Esophagus (tissue), 2 donors: ENCODE measurements around the gene BRD9. TPM values are rescaled to one million over a fixed set of nuclear protein-coding genes. Genes with fewer than 3 reads are reported as not detected.
"Not testable (repeated sequence)": the region's sequence is repeated elsewhere in the genome, so short reads cannot be mapped to it uniquely, and the experiment has no call there.

Source experiments
- H3K27ac ChIP-seq, 2 donors: one replicate each; pipeline ENCODE4 v1.5.1; 2013; ENCODE audit warnings: low read depth in 2 of 2, mild to moderate bottlenecking in 2 of 2, inconsistent platforms in 1 of 2, low read length in 1 of 2, moderate library complexity in 1 of 2
- H3K27me3 ChIP-seq, 2 donors: one replicate each; pipeline ENCODE4 v1.6.1; 2013; ENCODE audit warnings: low read length in 2 of 2, control low read depth in 1 of 2, mild to moderate bottlenecking in 1 of 2; ENCODE audit not compliant: insufficient read depth in 2 of 2, control insufficient read depth in 1 of 2
- H3K36me3 ChIP-seq, 2 donors: one replicate each; pipeline ENCODE4 v1.6.1; 2013; ENCODE audit warnings: low read length in 1 of 2; ENCODE audit not compliant: control insufficient read depth in 2 of 2, insufficient read depth in 2 of 2
- H3K4me1 ChIP-seq, 2 donors: one replicate each; pipeline ENCODE4 v1.6.1; 2013; ENCODE audit warnings: low read length in 1 of 2; ENCODE audit not compliant: control insufficient read depth in 2 of 2, insufficient read depth in 2 of 2
- H3K4me3 ChIP-seq, 2 donors: one replicate each; pipeline ENCODE4 v1.5.1; 2013; ENCODE audit warnings: low read length in 2 of 2, mild to moderate bottlenecking in 2 of 2, low read depth in 1 of 2, moderate library complexity in 1 of 2
- H3K9me3 ChIP-seq, 2 donors: one replicate each; pipeline ENCODE4 v1.6.1; 2013; ENCODE audit warnings: mild to moderate bottlenecking in 2 of 2, low read depth in 1 of 2, low read length in 1 of 2, moderate library complexity in 1 of 2; ENCODE audit not compliant: control insufficient read depth in 2 of 2, insufficient read depth in 1 of 2
- WGBS, 2 donors: extraction: QIAGEN DNeasy Blood & Tissue Kit; methylation state at CpG; one replicate each; pipeline ENCODE4 v1.1.7; 2013; 5-methylcytosine and 5-hydroxymethylcytosine counted together
- polyA plus RNA-seq, 2 donors: library from polyadenylated mRNA; stranded (reverse); fragments of 200-250 nt; gene quantifications; one replicate each; pipeline ENCODE4 v1.2.3, GENCODE V29; 2013
- donor health status: healthy with polysubstance abuse.
- donor health status: Bipolar disorder and iron deficiency.

Gene BRD9
- polyA plus RNA-seq, 2 donors = 18.4 to 20.6 TPM

DNA sequence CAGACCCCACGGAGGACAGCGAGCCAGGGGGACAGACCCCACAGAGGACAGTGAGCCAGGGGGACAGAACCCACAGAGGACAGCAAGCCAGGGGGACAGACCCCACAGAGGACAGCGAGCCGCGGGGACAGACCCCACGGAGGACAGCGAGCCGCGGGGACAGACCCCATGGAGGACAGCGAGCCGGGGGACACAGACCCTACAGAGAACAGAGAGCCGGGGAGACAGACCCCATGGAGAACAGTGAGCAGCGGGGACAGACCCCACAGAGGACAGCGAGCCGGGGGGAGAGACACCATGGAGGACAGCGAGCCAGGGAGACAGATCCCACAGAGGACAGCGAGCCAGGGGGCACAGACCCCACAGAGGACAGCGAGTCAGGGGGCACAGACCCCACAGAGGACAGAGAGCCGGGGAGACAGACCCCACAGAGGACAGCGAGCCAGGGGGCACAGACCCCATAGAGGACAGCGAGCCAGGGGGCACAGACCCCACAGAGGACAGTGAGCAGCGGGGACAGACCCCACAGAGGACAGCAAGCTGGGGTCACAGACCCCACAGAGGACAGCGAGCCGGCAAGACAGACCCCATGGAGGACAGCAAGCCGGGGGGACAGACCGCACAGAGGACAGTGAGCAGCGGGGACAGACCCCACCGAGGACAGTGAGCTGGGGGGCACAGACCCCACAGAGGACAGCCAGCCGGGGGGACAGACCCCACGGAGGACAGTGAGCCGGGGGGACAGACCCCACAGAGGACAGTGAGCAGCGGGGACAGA lies 37.4 kb downstream of the BRD9 start:
- WGBS, 2 donors = 86% methylated on average over 32 of the region's 32 CpGs
- H3K9me3 ChIP-seq = no peaks in the 10 kb centered on the region
- no peaks in the 10 kb centered on the region for H3K27me3 ChIP-seq
- no peak overlapping the region for H3K27ac ChIP-seq
- peaks cover 0 to under 1% of the 10 kb centered on the region in 2 donors for H3K4me1 ChIP-seq
- H3K36me3 ChIP-seq = peaks cover 0 to 4% of the 10 kb centered on the region in 2 donors
- H3K4me3 ChIP-seq = no peak overlapping the region

DNA sequence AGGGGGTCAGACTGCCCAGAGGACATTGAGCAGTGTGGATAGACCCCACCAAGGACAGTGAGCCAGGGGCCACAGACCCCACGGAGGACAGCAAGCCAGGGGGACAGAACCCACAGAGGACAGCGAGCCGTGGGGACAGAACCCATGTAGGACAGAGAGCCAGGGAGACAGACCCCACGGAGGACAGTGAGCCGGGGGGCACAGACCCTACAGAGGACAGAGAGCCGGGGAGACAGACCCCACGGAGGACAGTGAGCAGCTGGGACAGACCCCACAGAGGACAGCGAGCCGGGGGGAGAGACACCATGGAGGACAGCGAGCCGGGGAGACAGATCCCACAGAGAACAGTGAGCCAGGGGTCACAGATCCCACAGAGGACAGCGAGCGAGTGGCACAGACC lies 38.4 kb downstream of the BRD9 start:
- Histone ChIP-seq H3K9me3 (no peaks in the 10 kb centered on the region), H3K36me3 (peaks cover 0 to 4% of the 10 kb centered on the region in 2 donors), H3K27ac (no peak overlapping the region), H3K4me1 (peaks cover 0 to 8% of the 10 kb centered on the region in 2 donors), H3K4me3 (no peak overlapping the region), H3K27me3 (no peaks in the 10 kb centered on the region)
- WGBS, 2 donors = 74 to 75% methylated on average over 12 to 13 of the region's 13 CpGs

DNA sequence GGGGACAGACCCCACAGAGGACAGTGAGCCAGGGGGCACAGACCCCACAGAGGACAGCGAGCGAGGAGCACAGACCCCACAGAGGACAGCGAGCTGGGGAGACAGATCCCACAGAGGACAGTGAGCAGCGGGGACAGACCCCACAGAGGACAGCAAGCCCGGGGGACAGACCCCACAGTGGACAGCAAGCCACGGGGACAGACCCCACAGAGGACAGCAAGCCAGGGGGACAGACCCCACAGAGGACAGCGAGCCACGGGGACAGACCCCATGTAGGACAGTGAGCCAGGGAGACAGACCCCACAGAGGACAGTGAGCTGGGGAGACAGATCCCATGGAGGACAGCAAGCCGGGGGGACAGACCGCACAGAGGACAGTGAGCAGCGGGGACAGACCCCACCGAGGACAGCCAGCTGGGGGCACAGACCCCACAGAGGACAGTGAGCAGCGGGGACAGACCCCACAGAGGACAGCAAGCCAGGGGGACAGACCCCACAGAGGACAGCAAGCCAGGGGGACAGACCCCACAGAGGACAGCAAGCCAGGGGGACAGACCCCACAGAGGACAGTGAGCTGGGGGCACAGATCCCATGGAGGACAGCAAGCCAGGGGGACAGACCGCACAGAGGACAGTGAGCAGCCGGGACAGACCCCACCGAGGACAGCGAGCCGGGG lies 39.0 kb downstream of the BRD9 start:
- WGBS, 2 donors = 81 to 83% methylated on average over 18 of the region's 18 CpGs
- not testable (repeated sequence) for H3K4me3 ChIP-seq, H3K36me3 ChIP-seq, H3K27me3 ChIP-seq, H3K27ac ChIP-seq, H3K9me3 ChIP-seq
- peaks cover 0 to 13% of the 10 kb centered on the region in 2 donors for H3K4me1 ChIP-seq

DNA sequence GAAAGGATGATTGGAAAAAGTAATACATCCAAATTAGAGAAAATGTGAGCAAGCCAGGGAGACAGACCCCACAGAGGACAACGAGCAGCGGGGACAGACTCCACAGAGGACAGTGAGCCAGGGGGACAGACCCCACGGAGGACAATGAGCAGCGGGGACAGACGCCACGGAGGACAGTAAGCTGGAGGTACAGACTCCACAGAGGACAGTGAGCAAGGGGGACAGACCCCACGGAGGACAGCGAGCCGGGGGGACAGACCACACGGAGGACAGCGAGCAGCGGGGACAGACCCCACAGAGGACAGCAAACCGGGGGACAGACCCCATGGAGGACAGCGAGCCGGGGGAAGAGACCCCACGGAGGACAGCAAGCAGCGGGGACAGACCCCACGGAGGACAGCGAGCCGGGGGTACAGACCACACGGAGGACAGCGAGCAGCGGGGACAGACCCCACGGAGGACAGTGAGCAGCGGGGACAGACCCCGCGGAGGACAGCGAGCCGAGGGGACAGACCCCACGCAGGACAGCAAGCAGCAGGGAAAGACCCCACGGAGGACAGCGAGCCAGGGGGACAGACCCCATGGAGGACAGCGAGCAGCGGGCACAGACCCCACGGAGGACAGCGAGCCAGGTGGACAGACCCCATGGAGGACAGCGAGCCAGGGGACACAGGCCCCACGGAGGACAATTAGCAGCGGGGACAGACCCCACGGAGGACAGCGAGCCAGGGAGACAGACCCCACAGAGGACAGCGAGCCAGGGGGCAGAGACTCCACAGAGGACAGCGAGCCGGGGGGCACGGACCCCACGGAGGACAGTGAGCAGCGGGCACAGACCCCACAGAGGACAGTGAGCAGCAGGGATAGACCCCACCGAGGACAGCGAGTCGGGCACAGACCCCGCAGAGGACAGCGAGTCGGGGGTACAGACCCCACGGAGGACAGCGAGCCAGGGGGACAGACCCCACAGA lies 39.9 kb downstream of the BRD9 start:
- H3K9me3 ChIP-seq = peaks cover 0 to 2% of the 10 kb centered on the region in 2 donors
- no peak overlapping the region for H3K4me3 ChIP-seq
- H3K27me3 ChIP-seq = no peaks in the 10 kb centered on the region
- peaks cover 0 to 13% of the 10 kb centered on the region in 2 donors for H3K4me1 ChIP-seq
- no peaks in the 10 kb centered on the region for H3K36me3 ChIP-seq
- no peak overlapping the region for H3K27ac ChIP-seq
- WGBS, 2 donors = 88 to 91% methylated on average over 55 of the region's 55 CpGs

DNA sequence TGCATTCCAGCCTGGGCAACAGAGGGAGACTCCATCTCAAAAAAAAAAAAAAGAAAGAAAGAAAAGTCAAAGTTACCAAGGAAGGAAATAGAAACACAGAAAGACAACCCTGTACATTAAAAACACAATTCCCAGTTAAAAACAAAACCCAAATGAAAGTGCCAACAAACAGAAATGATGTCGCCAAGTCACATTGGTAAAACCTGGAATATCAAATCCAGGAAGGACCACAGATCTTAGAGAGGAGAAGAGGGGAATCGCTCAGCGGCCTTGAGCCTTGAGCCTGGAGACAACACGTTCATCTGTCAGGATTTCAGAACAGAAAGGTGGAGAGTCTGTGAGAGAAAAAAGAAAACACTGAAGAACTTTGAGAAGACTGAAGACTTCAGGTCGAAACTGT lies 40.6 kb downstream of the BRD9 start:
- peaks cover 0 to 2% of the 10 kb centered on the region in 2 donors for H3K9me3 ChIP-seq
- H3K4me3 ChIP-seq = no peak overlapping the region
- H3K27ac ChIP-seq = no peak overlapping the region
- H3K36me3 ChIP-seq = no peaks in the 10 kb centered on the region
- peaks cover 0 to 13% of the 10 kb centered on the region in 2 donors for H3K4me1 ChIP-seq
- H3K27me3 ChIP-seq = no peaks in the 10 kb centered on the region
- 41 to 51% methylated on average over 5 of the region's 5 CpGs for WGBS, 2 donors

DNA sequence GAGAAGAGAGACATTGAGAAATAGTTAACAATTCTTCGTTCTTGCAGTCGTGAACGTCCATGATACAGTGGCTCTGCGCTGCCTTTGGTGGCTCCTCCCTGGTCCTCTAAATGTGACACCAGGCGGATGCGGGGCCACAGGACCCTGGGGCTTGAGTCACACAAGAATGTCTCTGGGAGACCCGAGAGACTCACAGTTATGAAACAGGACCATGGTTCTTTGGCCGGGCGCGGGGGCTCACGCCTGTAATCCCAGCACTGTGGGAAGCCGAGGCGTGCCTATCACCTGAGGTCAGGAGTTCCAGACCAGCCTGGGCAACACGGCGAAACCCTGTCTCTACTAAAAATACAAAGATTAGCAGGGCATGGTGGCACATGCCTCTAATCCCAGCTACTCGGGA lies 41.0 kb downstream of the BRD9 start:
- H3K27me3 ChIP-seq = no peaks in the 10 kb centered on the region
- peaks cover 0 to 13% of the 10 kb centered on the region in 2 donors for H3K4me1 ChIP-seq
- WGBS, 2 donors = 57 to 60% methylated on average over 16 of the region's 16 CpGs
- H3K36me3 ChIP-seq = no peaks in the 10 kb centered on the region
- no peak overlapping the region for H3K4me3 ChIP-seq
- no peak overlapping the region for H3K27ac ChIP-seq
- peaks cover 0 to 2% of the 10 kb centered on the region in 2 donors for H3K9me3 ChIP-seq

DNA sequence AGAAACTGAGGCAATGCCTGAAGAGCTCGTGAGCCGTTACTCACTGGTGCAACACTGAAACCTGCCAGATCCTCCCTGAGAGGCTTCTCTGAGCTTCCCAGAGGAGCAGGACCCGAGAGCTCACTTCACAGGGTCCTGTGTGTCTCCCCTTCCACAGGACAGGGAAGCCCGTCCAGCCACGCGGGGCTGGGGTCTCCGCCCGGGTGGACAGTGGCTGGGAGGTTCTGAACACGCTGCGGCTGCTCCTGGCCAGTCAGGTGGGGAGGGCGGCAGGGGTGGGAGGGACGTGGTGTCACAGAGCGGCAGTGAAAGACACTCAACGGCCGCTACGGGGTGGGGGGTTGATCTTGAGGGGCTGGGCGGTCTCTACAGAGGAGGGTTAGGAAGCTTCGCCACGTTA lies 41.5 kb downstream of the BRD9 start:
- Histone ChIP-seq H3K4me1 (peaks cover 0 to 13% of the 10 kb centered on the region in 2 donors), H3K4me3 (no peak overlapping the region), H3K27me3 (no peaks in the 10 kb centered on the region), H3K36me3 (no peaks in the 10 kb centered on the region), H3K9me3 (peaks cover 0 to 2% of the 10 kb centered on the region in 2 donors), H3K27ac (no peak overlapping the region)
- 43 to 49% methylated on average over 19 of the region's 19 CpGs for WGBS, 2 donors

DNA sequence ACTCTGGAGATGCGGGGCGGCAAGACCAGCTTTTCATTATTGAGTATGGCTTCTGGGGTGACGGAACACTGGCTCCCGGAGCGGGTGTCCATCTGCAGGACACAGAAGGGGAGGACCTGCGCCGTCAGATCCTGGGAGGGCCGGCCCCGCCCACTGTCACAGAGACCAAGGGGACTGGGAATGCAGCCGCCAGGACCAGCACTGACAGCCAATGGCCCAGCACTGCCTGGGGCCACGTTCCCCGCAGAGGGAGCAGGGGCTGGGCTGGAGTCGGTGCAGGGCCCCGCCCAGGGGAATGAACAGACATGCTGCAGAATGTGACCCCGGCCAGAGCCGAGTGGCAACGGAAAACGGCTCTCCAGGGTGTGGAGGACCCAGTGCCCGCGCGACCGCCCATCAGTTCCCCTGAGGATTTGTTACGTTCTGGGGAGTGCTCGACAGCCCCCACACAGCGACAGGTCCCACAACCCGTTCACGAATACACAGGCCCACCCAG lies 42.0 kb downstream of the BRD9 start, which contains the start of gene ZDHHC11:
TSS of gene ZDHHC11 (minus strand) at position 476 of the 496 bp plus-strand sequence. CDS start at position 92, 384 bp downstream.
- Histone ChIP-seq H3K36me3 (no peaks in the 10 kb centered on the region), H3K4me1 (peaks cover 0 to 13% of the 10 kb centered on the region in 2 donors), H3K4me3 (no peak within 1 kb of the TSS), H3K27me3 (no peaks in the 10 kb centered on the region), H3K27ac (no peak within 1 kb of the TSS), H3K9me3 (peaks cover 0 to 2% of the 10 kb centered on the region in 2 donors)
- 45% methylated on average over 27 of the region's 27 CpGs for WGBS, 2 donors
